ENCODE results near the gene VTI1A.

DNA sequence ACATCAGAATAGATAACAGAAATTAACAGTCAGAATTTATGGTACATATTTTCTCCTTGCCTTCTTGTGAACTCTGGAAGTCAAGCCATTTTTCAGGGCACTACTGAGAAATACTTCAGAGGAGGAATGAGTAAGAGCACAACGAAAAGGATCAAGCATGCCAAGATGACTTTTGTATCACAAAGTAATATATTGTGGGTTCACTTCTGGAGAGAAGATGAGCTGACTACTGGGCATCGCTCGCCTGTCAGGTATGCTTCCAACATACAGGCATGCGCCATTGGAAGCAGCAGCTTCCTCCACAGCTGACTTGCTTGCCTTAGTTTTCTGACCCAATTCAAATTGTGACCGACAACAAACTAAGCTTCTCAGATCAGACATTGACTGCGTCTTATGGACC is 137.3 kb downstream of the VTI1A start:
- TF ChIP-seq POLR2A (IDR thresholded peaks at IDR 0.05; ENCODE audit: low read depth, low read length): no peak
- TF ChIP-seq, protein P1, sequence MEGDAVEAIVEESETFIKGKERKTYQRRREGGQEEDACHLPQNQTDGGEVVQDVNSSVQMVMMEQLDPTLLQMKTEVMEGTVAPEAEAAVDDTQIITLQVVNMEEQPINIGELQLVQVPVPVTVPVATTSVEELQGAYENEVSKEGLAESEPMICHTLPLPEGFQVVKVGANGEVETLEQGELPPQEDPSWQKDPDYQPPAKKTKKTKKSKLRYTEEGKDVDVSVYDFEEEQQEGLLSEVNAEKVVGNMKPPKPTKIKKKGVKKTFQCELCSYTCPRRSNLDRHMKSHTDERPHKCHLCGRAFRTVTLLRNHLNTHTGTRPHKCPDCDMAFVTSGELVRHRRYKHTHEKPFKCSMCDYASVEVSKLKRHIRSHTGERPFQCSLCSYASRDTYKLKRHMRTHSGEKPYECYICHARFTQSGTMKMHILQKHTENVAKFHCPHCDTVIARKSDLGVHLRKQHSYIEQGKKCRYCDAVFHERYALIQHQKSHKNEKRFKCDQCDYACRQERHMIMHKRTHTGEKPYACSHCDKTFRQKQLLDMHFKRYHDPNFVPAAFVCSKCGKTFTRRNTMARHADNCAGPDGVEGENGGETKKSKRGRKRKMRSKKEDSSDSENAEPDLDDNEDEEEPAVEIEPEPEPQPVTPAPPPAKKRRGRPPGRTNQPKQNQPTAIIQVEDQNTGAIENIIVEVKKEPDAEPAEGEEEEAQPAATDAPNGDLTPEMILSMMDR (conservative IDR thresholded peaks at IDR 0.05; ENCODE audit: low read depth, low read length): no peak
- TF ChIP-seq CEBPB (IDR thresholded peaks at IDR 0.05; ENCODE audit: low read depth, low read length): no peak
- no peak for TF ChIP-seq SMC3 (IDR thresholded peaks at IDR 0.05; ENCODE audit: low read depth, low read length)
- no peak for TF ChIP-seq MAFK (IDR thresholded peaks at IDR 0.05; ENCODE audit: low read depth, low read length)
- TF ChIP-seq CHD1 (IDR thresholded peaks at IDR 0.05; ENCODE audit: low read depth, low read length): no peak
- TF ChIP-seq RAD21 (IDR thresholded peaks at IDR 0.05; ENCODE audit: low read length): no peak
- TF ChIP-seq RCOR1 (IDR thresholded peaks at IDR 0.05; ENCODE audit: insufficient replicate concordance, low read length): no peak
- no peak for TF ChIP-seq FOS (IDR thresholded peaks at IDR 0.05; ENCODE audit: low read depth, low read length)
- no peak for TF ChIP-seq MXI1 (IDR thresholded peaks at IDR 0.05; ENCODE audit: borderline replicate concordance, low read depth, low read length)
- no peak for TF ChIP-seq RFX5 (IDR thresholded peaks at IDR 0.05; ENCODE audit: low read depth, low read length)
- TF ChIP-seq NFE2L2 (IDR thresholded peaks at IDR 0.05; ENCODE audit: low read depth, low read length): no peak
- TF ChIP-seq BHLHE40 (IDR thresholded peaks at IDR 0.05; ENCODE audit: low read depth, low read length): no peak

Measured in IMR-90 (cell line).